ENCODE data around the gene SMIM35. TPM values are rescaled to one million over a fixed set of nuclear protein-coding genes. Genes with fewer than 3 reads are reported as not detected.
"Not testable (repeated sequence)": the region's sequence is repeated elsewhere in the genome, so short reads cannot be mapped to it uniquely, and the experiment has no call there.

Gene SMIM35
- total RNA-seq, 2 experiments from 2014 or later, result not detected

DNA sequence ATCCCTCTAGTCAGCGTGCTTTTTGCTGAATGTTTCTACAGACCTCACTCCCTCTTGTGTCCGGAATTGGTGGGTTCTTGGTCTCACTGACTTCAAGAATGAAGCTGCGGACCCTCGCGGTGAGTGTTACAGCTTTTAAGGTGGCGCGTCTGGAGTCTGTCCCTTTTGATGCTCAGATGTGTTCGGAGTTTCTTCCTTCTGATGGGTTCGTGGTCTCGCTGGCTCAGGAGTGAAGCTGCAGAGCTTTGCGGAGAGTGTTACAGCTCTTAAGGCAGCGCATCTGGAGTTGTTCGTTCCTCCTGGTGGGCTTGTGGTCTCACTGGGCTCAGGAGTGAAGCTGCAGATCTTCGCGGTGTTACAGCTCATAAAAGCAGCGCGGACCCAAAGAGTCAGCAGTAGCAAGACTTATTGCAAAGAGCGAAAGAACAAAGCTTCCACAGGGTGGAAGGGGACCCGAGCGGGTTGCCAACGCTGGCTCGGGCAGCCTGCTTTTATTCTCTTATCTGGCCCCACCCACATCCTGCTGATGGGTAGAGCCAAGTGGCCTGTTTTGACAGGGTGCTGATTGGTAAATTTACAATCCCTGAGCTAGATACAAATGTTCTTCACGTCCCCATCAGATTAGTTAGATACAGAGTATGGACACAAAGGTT is 109.0 kb downstream of the SMIM35 start:
- CTCF ChIA-PET, result interaction anchor here (0.6 to 1.8 kb wide), 5 partner anchors 10 to 75 kb away, joined by 3 to 7 read pairs (median 5); no protein-coding TSS in a partner anchor
- H3K36me3 Mint-ChIP-seq (ENCODE audit: low read depth); H3K27ac Mint-ChIP-seq; H3K27me3 Mint-ChIP-seq (ENCODE audit: low read depth); H3K9me3 Mint-ChIP-seq; intact Hi-C loops (cut with micrococcal nuclease): not testable (repeated sequence)
- peak; percentile 46 for DNase-seq
- Mint-ChIP-seq H3K4me1 (ENCODE audit: low read depth) (peaks cover 56% of the 10 kb centered on the region), H3K4me3 (peak overlapping the region; percentile 39)

DNA sequence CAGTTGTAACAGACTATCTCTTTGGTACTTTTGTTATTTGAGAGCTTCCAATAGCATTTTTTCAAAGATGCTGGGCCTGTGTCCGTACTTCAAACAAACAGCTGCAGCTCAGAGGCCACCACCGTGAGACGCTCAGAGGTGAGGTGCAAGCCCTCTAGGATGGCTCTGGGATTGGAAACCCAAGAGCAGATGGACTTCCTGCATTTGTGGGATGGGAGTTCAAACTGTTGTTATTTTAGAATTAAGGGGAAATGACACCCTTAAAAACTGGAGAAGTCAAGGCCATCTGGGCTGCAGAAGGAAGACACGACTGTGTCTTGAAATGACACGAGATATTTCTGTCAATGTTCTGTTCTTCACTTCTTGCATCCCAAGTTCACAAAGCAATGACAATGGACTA is 109.7 kb downstream of the SMIM35 start:
- CTCF ChIA-PET, result interaction anchor here (1.5 to 1.8 kb wide), 4 partner anchors 22 to 30 kb away, joined by 3 to 10 read pairs (median 6); no protein-coding TSS in a partner anchor
- no peak overlapping the region for H3K27ac Mint-ChIP-seq
- H3K4me1 Mint-ChIP-seq (ENCODE audit: low read depth), result peaks cover 61% of the 10 kb centered on the region
- intact Hi-C loops (cut with micrococcal nuclease), result no loop called here
- no peak for DNase-seq
- no peaks in the 10 kb centered on the region for H3K9me3 Mint-ChIP-seq
- H3K36me3 Mint-ChIP-seq (ENCODE audit: low read depth), result no peaks in the 10 kb centered on the region
- no peaks in the 10 kb centered on the region for H3K27me3 Mint-ChIP-seq (ENCODE audit: low read depth)
- H3K4me3 Mint-ChIP-seq, result no peak overlapping the region

DNA sequence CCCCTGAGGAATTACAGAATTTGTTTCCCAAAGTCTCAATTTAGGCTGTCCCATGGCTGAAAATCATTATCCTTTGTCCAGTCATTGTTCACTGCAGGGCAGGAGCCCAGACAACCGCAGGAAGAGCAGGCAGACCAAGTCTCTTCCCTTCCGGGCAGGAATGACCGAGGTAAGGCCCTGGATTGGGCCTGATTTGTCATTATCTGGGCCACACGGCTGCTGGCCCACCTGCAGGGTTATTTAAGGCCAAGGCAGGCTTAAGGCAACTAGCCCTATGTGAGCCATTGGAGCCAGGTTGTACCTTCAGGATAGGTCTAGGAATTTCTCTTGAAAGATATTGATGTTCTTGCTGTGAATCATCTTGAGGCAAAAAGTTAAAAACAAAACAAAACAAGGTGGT is 110.3 kb downstream of the SMIM35 start:
- intact Hi-C loops (cut with micrococcal nuclease), result no loop called here
- Mint-ChIP-seq H3K27me3 (ENCODE audit: low read depth) (no peaks in the 10 kb centered on the region), H3K4me3 (no peak overlapping the region), H3K36me3 (ENCODE audit: low read depth) (no peaks in the 10 kb centered on the region), H3K9me3 (no peaks in the 10 kb centered on the region), H3K4me1 (ENCODE audit: low read depth) (peaks cover 65% of the 10 kb centered on the region), H3K27ac (no peak overlapping the region)
- CTCF ChIA-PET, result interaction anchor here (0.7 to 1.8 kb wide), 5 partner anchors 13 to 29 kb away, joined by 3 to 10 read pairs (median 4); no protein-coding TSS in a partner anchor
- DNase-seq, result no peak

DNA sequence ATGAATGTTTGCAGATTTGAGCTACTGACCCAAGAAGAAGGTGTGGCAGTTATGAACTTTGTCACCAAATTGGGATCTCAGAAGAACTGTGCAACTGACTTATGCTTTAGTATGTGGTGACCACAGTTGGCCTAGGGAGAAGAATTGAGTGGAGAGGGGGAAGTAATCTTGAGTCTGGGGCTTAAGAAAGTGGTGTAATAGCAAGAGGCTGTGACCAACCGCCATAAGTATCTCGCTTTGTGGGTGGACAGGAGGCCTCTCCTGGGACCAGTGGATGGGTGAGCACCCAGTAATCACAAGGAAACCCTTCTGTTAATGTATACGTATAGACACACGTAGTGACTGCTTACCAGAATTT is 113.3 kb downstream of the SMIM35 start:
- DNase-seq, result no peak
- peaks cover 74% of the 10 kb centered on the region for H3K4me1 Mint-ChIP-seq (ENCODE audit: low read depth)
- CTCF ChIA-PET, result interaction anchor here (0.5 to 1.0 kb wide), 2 partner anchors 9 to 27 kb away, joined by 3 to 5 read pairs; no protein-coding TSS in a partner anchor
- no peak overlapping the region for H3K27ac Mint-ChIP-seq
- H3K9me3 Mint-ChIP-seq, result no peaks in the 10 kb centered on the region
- H3K4me3 Mint-ChIP-seq, result no peak overlapping the region
- intact Hi-C loops (cut with micrococcal nuclease), result no loop called here
- no peaks in the 10 kb centered on the region for H3K36me3 Mint-ChIP-seq (ENCODE audit: low read depth)
- no peaks in the 10 kb centered on the region for H3K27me3 Mint-ChIP-seq (ENCODE audit: low read depth)

DNA sequence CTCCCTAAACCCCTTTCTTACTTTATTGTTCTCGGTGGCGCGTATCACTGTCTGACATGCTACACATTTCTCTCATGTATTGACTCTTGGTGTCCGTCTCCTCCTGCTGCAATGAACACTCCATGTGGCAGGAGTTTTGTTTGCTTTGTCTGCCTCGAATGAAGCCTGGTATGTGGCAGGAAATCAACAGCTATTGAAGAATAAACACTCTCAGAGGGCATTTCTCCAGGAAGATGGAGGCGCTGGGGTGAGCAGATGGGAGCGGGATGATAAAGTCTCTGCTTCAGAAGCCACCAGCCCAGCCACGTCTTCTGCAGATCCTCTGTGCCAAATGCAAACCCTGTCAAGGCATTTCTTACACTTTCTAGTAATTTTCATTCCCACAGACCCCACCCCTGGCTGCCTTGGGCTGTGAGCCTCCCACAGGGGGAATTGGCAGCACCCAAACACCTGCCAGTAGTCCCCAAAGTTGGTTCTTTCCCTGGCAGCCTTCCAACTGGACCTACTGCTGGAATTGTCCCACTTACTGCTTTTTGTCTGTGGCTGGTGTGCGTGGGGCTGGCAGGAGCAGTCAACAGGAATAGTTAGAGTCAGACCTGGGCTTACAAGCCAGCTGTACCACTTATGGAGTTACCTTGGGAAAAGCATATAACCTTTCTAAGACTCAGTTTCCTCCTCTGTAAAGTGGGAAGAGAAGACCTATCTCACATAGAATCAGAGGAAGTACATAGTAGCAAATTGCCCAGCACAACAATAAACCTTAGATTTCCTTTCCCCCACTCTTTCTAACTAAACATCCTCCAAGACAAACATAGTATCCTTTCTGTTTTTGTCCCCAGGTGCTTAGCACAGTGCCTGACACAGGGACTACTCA is 113.9 kb downstream of the SMIM35 start:
- peak overlapping the region; percentile 48 for H3K27ac Mint-ChIP-seq
- H3K9me3 Mint-ChIP-seq, result no peaks in the 10 kb centered on the region
- no peaks in the 10 kb centered on the region for H3K27me3 Mint-ChIP-seq (ENCODE audit: low read depth)
- no peak for DNase-seq
- H3K4me3 Mint-ChIP-seq, result no peak overlapping the region
- H3K4me1 Mint-ChIP-seq (ENCODE audit: low read depth), result peaks cover 71% of the 10 kb centered on the region
- intact Hi-C loops (cut with micrococcal nuclease), result no loop called here
- CTCF ChIA-PET, result interaction anchor here (0.5 to 1.0 kb wide), 2 partner anchors 9 to 26 kb away, joined by 3 to 5 read pairs; no protein-coding TSS in a partner anchor
- no peaks in the 10 kb centered on the region for H3K36me3 Mint-ChIP-seq (ENCODE audit: low read depth)

GRCh38 chr11:117972044-117972443 is 114.7 kb downstream of the SMIM35 start:
- Mint-ChIP-seq H3K9me3 (no peaks in the 10 kb centered on the region), H3K27ac (no peak overlapping the region), H3K27me3 (ENCODE audit: low read depth) (no peaks in the 10 kb centered on the region), H3K4me1 (ENCODE audit: low read depth) (peaks cover 64% of the 10 kb centered on the region), H3K4me3 (no peak overlapping the region), H3K36me3 (ENCODE audit: low read depth) (no peaks in the 10 kb centered on the region)
- intact Hi-C loops (cut with micrococcal nuclease), result no loop called here
- no peak for DNase-seq
- CTCF ChIA-PET, result no interaction called here

DNA sequence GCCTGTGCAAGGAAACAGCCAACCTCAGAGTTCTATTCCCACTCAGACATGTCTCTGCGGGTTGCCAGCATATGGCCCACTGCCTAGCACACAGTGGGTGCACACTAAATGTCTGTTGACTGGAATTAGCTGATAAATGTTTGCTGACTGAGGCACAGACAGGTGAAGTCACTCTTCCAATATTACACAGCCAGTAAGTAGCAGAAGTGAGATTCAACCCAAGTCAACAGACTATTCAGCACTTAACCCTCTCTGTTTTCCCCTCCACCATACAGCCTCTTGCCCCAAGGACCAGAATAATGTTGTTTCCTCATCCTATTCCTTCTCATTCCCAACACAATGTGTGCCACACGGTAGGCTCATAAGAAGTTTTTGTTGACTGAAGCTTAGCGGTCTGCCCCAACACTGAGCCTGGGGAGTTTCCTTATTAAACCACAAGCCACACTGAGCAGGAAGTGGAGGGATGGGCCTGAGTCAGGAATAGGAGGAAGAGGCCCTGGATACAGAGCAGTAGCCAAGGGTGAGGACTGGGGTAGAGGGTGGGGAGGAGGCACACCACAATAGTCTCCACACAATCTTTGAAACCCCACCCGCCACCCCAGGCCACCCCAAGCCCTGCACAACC is 116.3 kb downstream of the SMIM35 start:
- no peaks in the 10 kb centered on the region for H3K27me3 Mint-ChIP-seq (ENCODE audit: low read depth)
- H3K4me1 Mint-ChIP-seq (ENCODE audit: low read depth), result peaks cover 56% of the 10 kb centered on the region
- H3K4me3 Mint-ChIP-seq, result peak overlapping the region; percentile 2
- no peaks in the 10 kb centered on the region for H3K36me3 Mint-ChIP-seq (ENCODE audit: low read depth)
- no peaks in the 10 kb centered on the region for H3K9me3 Mint-ChIP-seq
- CTCF ChIA-PET, result interaction anchor here (1.1 to 1.6 kb wide), 3 partner anchors 24 to 148 kb away, joined by 4 to 14 read pairs (median 5); no protein-coding TSS in a partner anchor
- H3K27ac Mint-ChIP-seq, result peak overlapping the region; percentile 48
- intact Hi-C loops (cut with micrococcal nuclease), result loop anchor here (1.0 kb wide), 2 partner anchors 17 to 28 kb away; no protein-coding TSS in a partner anchor
- peak; percentile 71 for DNase-seq

DNA sequence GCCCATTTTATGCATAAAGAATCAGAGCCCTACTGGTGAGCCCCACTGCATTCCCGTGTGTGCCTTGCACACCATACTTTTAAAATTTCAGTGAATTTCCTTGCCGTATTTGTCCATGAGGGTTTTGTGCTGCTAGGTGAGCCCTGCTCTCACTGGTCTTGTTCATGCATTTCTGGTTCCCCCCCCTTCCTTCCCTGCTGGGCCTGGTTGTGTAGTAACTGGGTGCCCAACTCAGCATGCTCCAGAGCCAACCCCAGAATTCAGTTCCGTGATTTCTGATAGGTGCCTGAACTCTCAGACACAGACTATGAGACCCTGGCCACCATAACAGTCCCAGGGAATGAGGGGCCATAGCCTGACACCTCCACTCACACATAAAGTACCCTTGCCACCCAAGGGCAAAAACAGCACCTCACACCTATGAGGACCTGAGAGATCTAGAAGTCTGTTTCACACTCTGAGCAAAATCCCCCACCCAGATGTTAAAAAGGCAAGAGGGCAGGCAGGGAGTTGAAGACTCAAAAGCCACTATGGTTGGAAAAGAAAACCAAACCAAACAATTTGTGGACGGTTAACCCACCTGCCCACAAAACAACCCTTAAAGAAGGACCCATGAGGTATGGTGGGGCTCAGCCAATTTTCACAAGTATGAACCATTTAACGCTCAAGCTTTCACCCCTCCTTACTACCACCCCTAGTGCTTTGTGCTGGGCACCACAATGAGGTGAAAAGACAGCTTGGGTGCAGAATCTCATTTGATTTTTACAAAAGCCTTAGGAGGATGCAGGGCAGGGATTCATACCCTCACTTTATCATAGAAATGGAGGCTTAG is 117.4 kb downstream of the SMIM35 start:
- Mint-ChIP-seq H3K27ac (no peak overlapping the region), H3K36me3 (ENCODE audit: low read depth) (no peaks in the 10 kb centered on the region), H3K9me3 (no peaks in the 10 kb centered on the region), H3K4me1 (ENCODE audit: low read depth) (peaks cover 47% of the 10 kb centered on the region), H3K27me3 (ENCODE audit: low read depth) (no peaks in the 10 kb centered on the region), H3K4me3 (no peak overlapping the region)
- CTCF ChIA-PET, result interaction anchor here (1.1 to 1.6 kb wide), 3 partner anchors 23 to 147 kb away, joined by 4 to 14 read pairs (median 5); no protein-coding TSS in a partner anchor
- intact Hi-C loops (cut with micrococcal nuclease), result no loop called here
- no peak for DNase-seq

DNA sequence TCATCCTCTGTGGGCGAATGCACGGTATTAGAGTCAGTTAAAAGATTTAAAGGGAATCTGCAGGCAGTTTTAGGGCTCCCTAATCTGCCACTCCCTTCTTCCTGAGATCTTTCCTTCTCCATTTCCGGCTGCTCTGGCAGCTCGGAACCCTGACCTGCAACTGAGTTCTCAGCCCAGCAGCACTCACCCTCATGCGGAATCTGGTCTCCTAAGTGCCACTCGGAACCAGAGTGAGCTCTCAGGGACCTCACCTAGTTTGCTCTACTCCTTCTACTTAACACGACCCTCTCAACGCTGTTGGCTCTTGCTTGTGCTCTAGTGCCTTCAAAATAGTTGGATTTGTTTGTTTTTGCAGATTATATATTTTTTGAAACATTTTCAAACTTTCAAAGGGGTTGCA is 119.9 kb downstream of the SMIM35 start:
- no peak overlapping the region for H3K4me3 Mint-ChIP-seq
- no peaks in the 10 kb centered on the region for H3K36me3 Mint-ChIP-seq (ENCODE audit: low read depth)
- H3K4me1 Mint-ChIP-seq (ENCODE audit: low read depth), result peaks cover 28% of the 10 kb centered on the region
- DNase-seq, result no peak
- H3K9me3 Mint-ChIP-seq, result no peaks in the 10 kb centered on the region
- H3K27ac Mint-ChIP-seq, result no peak overlapping the region
- intact Hi-C loops (cut with micrococcal nuclease), result no loop called here
- CTCF ChIA-PET, result interaction anchor here (1.1 to 1.2 kb wide), 3 partner anchors 16 to 35 kb away, joined by 3 read pairs; no protein-coding TSS in a partner anchor
- no peaks in the 10 kb centered on the region for H3K27me3 Mint-ChIP-seq (ENCODE audit: low read depth)

DNA sequence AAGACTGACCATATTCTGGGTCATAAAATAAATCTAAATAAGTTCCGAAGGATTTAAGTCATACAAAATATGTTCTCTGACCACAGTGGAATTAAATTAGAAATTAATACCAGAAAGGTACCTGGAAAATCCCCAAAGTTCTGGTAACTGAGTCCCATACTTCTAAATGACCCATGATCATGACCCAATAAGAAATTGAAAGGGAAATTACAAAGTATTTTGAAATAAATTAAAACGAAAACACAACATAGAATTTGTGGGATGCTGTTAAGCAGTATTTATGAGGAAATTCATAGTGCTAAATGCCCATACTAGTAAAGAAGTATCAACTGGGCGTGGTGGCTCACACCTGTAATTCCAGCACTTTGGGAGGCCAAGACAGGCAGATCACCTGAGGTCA is 123.9 kb downstream of the SMIM35 start:
- DNase-seq, result no peak
- Mint-ChIP-seq H3K9me3 (peaks cover 2% of the 10 kb centered on the region), H3K4me3 (no peak overlapping the region), H3K4me1 (ENCODE audit: low read depth) (peaks cover 18% of the 10 kb centered on the region), H3K27ac (no peak overlapping the region), H3K27me3 (ENCODE audit: low read depth) (no peaks in the 10 kb centered on the region), H3K36me3 (ENCODE audit: low read depth) (no peaks in the 10 kb centered on the region)
- CTCF ChIA-PET, result interaction anchor here (0.9 to 1.7 kb wide), 3 partner anchors 13 to 90 kb away, joined by 4 to 8 read pairs (median 4); no protein-coding TSS in a partner anchor
- intact Hi-C loops (cut with micrococcal nuclease), result no loop called here

DNA sequence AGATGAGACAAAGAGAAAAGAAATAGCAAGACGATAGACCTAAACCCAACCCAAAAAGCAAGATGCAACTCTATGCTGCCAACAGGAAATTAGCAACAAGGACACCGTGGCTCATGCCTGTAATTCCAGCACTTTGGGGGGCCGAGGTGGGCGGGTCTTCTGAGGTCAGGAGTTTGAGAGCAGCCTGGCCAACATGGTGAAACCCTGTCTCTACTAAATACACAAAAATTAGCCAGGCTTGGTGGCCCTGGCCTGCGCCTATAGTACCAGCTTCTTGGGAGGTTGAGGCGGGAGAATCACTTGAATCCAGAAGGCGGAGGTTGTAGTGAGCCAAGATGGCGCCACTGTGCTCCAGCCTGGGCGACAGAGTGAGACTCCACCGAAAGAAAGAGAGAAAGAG is 124.9 kb downstream of the SMIM35 start:
- CTCF ChIA-PET, result interaction anchor here (1.3 kb wide), 1 partner anchor 17 kb away, joined by 3 read pairs; no protein-coding TSS in a partner anchor

More for the DNA sequence above, 124.9 kb downstream of the SMIM35 start:
- Mint-ChIP-seq H3K4me3 (no peak overlapping the region), H3K4me1 (ENCODE audit: low read depth) (peaks cover 18% of the 10 kb centered on the region), H3K36me3 (ENCODE audit: low read depth) (no peaks in the 10 kb centered on the region), H3K9me3 (peaks cover 2% of the 10 kb centered on the region), H3K27ac (no peak overlapping the region), H3K27me3 (ENCODE audit: low read depth) (no peaks in the 10 kb centered on the region)
- no peak for DNase-seq
- intact Hi-C loops (cut with micrococcal nuclease), result no loop called here
